Measurements from ENCODE around the gene ARID1B. TPM values are rescaled to one million over a fixed set of nuclear protein-coding genes. Genes with fewer than 3 reads are reported as not detected.

The ARID1B gene
- total and polyA plus RNA-seq, 2 of the 13 experiments (the other 11 are each of a cell fraction or from before 2014, with no cell fraction given): 20.1 to 32.6 TPM

GRCh38 chr6:156747715-156748114 lies 29.5 kb upstream of the ARID1B start:
- 38% methylated on average over 3 of the region's 3 CpGs for WGBS (ENCODE audit: low lambda C conversion rate)
- H4K20me1 ChIP-seq (ENCODE audit: insufficient read depth, low read length): no peaks in the 10 kb centered on the region
- H3K79me2 ChIP-seq (ENCODE audit: insufficient read depth, low read length): no peaks in the 10 kb centered on the region
- H3K27me3 ChIP-seq (ENCODE audit: control insufficient read depth in 1 of 2, insufficient read depth in 2 of 2, low read length in 2 of 2): no peaks in the 10 kb centered on the region; a peak in 1 of 5 replicates
- H3K9ac ChIP-seq (ENCODE audit: insufficient read depth, low read depth, low read length): no peak overlapping the region
- H3K36me3 ChIP-seq (replicated peaks in 1 of 2; ENCODE audit: control insufficient read depth in 1 of 2, insufficient read depth in 2 of 2, low read length in 2 of 2): no peaks in the 10 kb centered on the region
- ATAC-seq: no peak
- FAIRE-seq: no peak
- H3K27ac ChIP-seq (ENCODE audit: extremely low read length, insufficient read depth, low read length): no peak overlapping the region
- H3K4me2 ChIP-seq (ENCODE audit: low read depth, low read length): no peak overlapping the region
- TF ChIP-seq ESRRA (CRISPR knock-in tag; IDR thresholded peaks at IDR 0.05; ENCODE audit: low read depth): no peak
- TF ChIP-seq PREB (CRISPR knock-in tag; IDR thresholded peaks at IDR 0.05): no peak
- no peak overlapping the region for H2AFZ ChIP-seq (ENCODE audit: low read length)
- H3K4me1 ChIP-seq (ENCODE audit: insufficient read depth, low read length): peaks cover 6% of the 10 kb centered on the region
- H3K4me3 ChIP-seq (replicated peaks in 1 of 3; ENCODE audit: insufficient read depth in 1 of 3, low read depth in 2 of 3, low read length in 3 of 3): no peak overlapping the region
- BruUV-seq (replicated peaks): no TSS peak
- CTCF ChIA-PET (ENCODE audit: low intra/inter-chr PET ratio, low total read pairs): no interaction called here
- POLR2A ChIA-PET: no interaction called here
- H3K9me3 ChIP-seq (ENCODE audit: low read length): no peaks in the 10 kb centered on the region
- intact Hi-C loops (cut with micrococcal nuclease; ENCODE audit: unreplicated experiment): no loop called here
- DNase-seq (ENCODE audit: low spot score): no peak
- in situ Hi-C loops (cut with HindIII; ENCODE audit: extremely low pct_ligation_motif_present, low pct_unique_long_range_greater_than_20kb): no loop called here

- ATAC-seq: no peak
- ChIA-PET POLR2A (no interaction called here), CTCF (ENCODE audit: low intra/inter-chr PET ratio, low total read pairs) (no interaction called here)
- no peaks in the 10 kb centered on the region for H3K36me3 ChIP-seq (replicated peaks in 1 of 2; ENCODE audit: control insufficient read depth in 1 of 2, insufficient read depth in 2 of 2, low read length in 2 of 2)
- H3K79me2 ChIP-seq (ENCODE audit: insufficient read depth, low read length): no peaks in the 10 kb centered on the region
- no peaks in the 10 kb centered on the region; a peak in 1 of 5 replicates for H3K27me3 ChIP-seq (ENCODE audit: control insufficient read depth in 1 of 2, insufficient read depth in 2 of 2, low read length in 2 of 2)
- no peak overlapping the region for H3K4me3 ChIP-seq (replicated peaks in 1 of 3; ENCODE audit: insufficient read depth in 1 of 3, low read depth in 2 of 3, low read length in 3 of 3)
- no peak overlapping the region for H2AFZ ChIP-seq (ENCODE audit: low read length)
- peaks cover 12% of the 10 kb centered on the region for H3K4me1 ChIP-seq (ENCODE audit: insufficient read depth, low read length)
- BruUV-seq (replicated peaks): no TSS peak
- in situ Hi-C loops (cut with HindIII; ENCODE audit: extremely low pct_ligation_motif_present, low pct_unique_long_range_greater_than_20kb) (no loop called here), intact Hi-C loops (cut with micrococcal nuclease; ENCODE audit: unreplicated experiment) (no loop called here)
- no peak for FAIRE-seq
- H3K9me3 ChIP-seq (ENCODE audit: low read length): no peaks in the 10 kb centered on the region
- 78% methylated on average over 1 of the region's 1 CpG for WGBS (ENCODE audit: low lambda C conversion rate)
- H3K27ac ChIP-seq (ENCODE audit: extremely low read length, insufficient read depth, low read length): no peak overlapping the region
- no peak overlapping the region for H3K9ac ChIP-seq (ENCODE audit: insufficient read depth, low read depth, low read length)
- no peaks in the 10 kb centered on the region for H4K20me1 ChIP-seq (ENCODE audit: insufficient read depth, low read length)
- DNase-seq (ENCODE audit: low spot score): no peak
- H3K4me2 ChIP-seq (ENCODE audit: low read depth, low read length): no peak overlapping the region
- no peak for TF ChIP-seq NFYC (CRISPR knock-in tag; IDR thresholded peaks at IDR 0.05)
- no peak for TF ChIP-seq DZIP1 (CRISPR knock-in tag; IDR thresholded peaks at IDR 0.05)
- TF ChIP-seq STAT5B (CRISPR knock-in tag; IDR thresholded peaks at IDR 0.05): no peak
- no peak for TF ChIP-seq FLYWCH1 (CRISPR knock-in tag; IDR thresholded peaks at IDR 0.05)
- TF ChIP-seq GATAD2A (CRISPR knock-in tag; IDR thresholded peaks at IDR 0.05): no peak
- TF ChIP-seq EED (CRISPR knock-in tag; IDR thresholded peaks at IDR 0.05): no peak
- TF ChIP-seq YY1 (IDR thresholded peaks at IDR 0.05; ENCODE audit: insufficient read depth, insufficient replicate concordance, low read depth, low read length): no peak
- no peak for TF ChIP-seq ZNF513 (CRISPR knock-in tag; conservative IDR thresholded peaks at IDR 0.05)
- TF ChIP-seq ZEB1 (IDR thresholded peaks at IDR 0.05; ENCODE audit: insufficient replicate concordance, low read depth): no peak
- TF ChIP-seq MIER2 (CRISPR knock-in tag; IDR thresholded peaks at IDR 0.05): no peak
- no peak for TF ChIP-seq NFRKB (IDR thresholded peaks at IDR 0.05)
These were observed 28.7 kb upstream of the ARID1B start for GRCh38 chr6:156748504-156748903.
